K562 (cell line): ENCODE data around the gene AAMDC.

Experiments
- ADNP ChIP-seq: fragments of 200-800 bp; sonication (Bioruptor generic); IDR thresholded peaks from 2 replicates; pipeline ENCODE4 v1.6.1; 2016; ENCODE audit warnings: missing genetic modification characterization, missing compliant biosample characterization
- CEBPB ChIP-seq: fragments of 450-650 bp; IDR thresholded peaks from 2 replicates; pipeline ENCODE4 v1.6.1; 2016; ENCODE audit warnings: missing genetic modification characterization, missing compliant biosample characterization
- FOXP1 ChIP-seq: sonication (generic); formaldehyde crosslinking; IDR thresholded peaks from 2 replicates; pipeline ENCODE4 v1.8.0; 2022; ENCODE audit warnings: mild to moderate bottlenecking, missing genetic modification reagents
- HDAC2 ChIP-seq: fragments of 450-650 bp; IDR thresholded peaks from 2 replicates; pipeline ENCODE4 v1.6.1; 2016; ENCODE audit warnings: mild to moderate bottlenecking
- IRF9 ChIP-seq: fragments of 450-650 bp; IDR thresholded peaks from 2 replicates; pipeline ENCODE4 v1.6.1; 2016; ENCODE audit warnings: missing biosample characterization, missing genetic modification characterization
- MXD1 ChIP-seq: fragments of 250-450 bp; sonication (Bioruptor Pico); IDR thresholded peaks from 2 replicates; pipeline ENCODE4 v1.8.0; 2021; ENCODE audit warnings: borderline replicate concordance, mild to moderate bottlenecking, moderate library complexity; ENCODE audit not compliant: poor library complexity, severe bottlenecking
- NFIX ChIP-seq: fragments of 250-450 bp; sonication (Bioruptor Pico); IDR thresholded peaks from 2 replicates; pipeline ENCODE4 v1.4.0; 2020; ENCODE audit warnings: low read depth, mild to moderate bottlenecking, moderate library complexity
- POLR2AphosphoS5 ChIP-seq: IDR thresholded peaks from 2 replicates; pipeline ENCODE4 v1.6.1; 2011; ENCODE audit warnings: mild to moderate bottlenecking, low read depth, low read length, moderate library complexity; ENCODE audit not compliant: control insufficient read depth, insufficient read depth
- RFX7 ChIP-seq: fragments of 250-450 bp; sonication (Bioruptor Pico); IDR thresholded peaks from 2 replicates; pipeline ENCODE4 v1.5.1; 2021; ENCODE audit warnings: mild to moderate bottlenecking
- SMC3 ChIP-seq: conservative IDR thresholded peaks from 2 replicates; pipeline ENCODE4 v1.6.1; 2011; ENCODE audit warnings: low read depth, low read length, improper control_type of control experiment; ENCODE audit not compliant: insufficient read depth
- SP2 ChIP-seq: IDR thresholded peaks from 2 replicates; pipeline ENCODE4 v1.6.1; 2011; ENCODE audit warnings: mild to moderate bottlenecking, low read depth, low read length, moderate library complexity; ENCODE audit not compliant: poor library complexity, severe bottlenecking; ENCODE audit errors: extremely low read depth
- TF ChIP-seq, protein P1 (sequence below), 3 experiments: IDR thresholded peaks in 2 of 3; conservative IDR thresholded peaks in 1 of 3; 2 replicates each; pipeline ENCODE4 v1.5.1; 2011 to 2012; ENCODE audit warnings: low read length in 3 of 3, mild to moderate bottlenecking in 3 of 3, control low read depth in 2 of 3, improper control_type of control experiment in 1 of 3, inconsistent platforms in 1 of 3, low read depth in 1 of 3, mixed read lengths in 1 of 3, moderate library complexity in 1 of 3; ENCODE audit not compliant: insufficient read depth in 2 of 3

DNA sequence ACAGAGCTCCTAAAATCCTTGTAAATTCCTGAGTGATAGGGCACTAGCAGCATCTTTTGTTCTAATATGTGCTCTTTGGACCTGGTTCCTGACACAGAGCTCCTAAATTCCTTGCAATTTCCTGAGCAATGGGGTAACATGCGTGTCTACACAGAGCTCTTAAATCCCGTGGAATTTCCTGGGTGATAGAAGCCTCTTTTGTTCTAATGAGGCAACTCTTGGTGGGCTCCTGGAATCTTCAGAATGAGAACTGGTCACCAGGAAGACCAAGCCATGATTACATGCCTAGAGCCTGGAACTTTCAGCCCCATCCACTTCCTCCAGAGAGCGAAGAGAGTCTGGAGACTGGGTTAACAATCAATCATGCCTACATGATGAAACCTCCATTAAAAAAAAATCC, 19.5 kb upstream of the AAMDC start:
- no peak for TF ChIP-seq SMC3
- no peak for TF ChIP-seq POLR2AphosphoS5
- no peak for TF ChIP-seq HDAC2
- TF ChIP-seq SP2 = no peak
- no peak for TF ChIP-seq RFX7 (CRISPR knock-in tag)
- no peak for TF ChIP-seq IRF9 (tag)
- TF ChIP-seq, protein P1, sequence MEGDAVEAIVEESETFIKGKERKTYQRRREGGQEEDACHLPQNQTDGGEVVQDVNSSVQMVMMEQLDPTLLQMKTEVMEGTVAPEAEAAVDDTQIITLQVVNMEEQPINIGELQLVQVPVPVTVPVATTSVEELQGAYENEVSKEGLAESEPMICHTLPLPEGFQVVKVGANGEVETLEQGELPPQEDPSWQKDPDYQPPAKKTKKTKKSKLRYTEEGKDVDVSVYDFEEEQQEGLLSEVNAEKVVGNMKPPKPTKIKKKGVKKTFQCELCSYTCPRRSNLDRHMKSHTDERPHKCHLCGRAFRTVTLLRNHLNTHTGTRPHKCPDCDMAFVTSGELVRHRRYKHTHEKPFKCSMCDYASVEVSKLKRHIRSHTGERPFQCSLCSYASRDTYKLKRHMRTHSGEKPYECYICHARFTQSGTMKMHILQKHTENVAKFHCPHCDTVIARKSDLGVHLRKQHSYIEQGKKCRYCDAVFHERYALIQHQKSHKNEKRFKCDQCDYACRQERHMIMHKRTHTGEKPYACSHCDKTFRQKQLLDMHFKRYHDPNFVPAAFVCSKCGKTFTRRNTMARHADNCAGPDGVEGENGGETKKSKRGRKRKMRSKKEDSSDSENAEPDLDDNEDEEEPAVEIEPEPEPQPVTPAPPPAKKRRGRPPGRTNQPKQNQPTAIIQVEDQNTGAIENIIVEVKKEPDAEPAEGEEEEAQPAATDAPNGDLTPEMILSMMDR (IDR thresholded peaks at IDR 0.05 in 2 of 3, conservative IDR thresholded peaks at IDR 0.05 in 1 of 3; ENCODE audit: insufficient read depth in 2 of 3, low read depth in 1 of 3, low read length in 3 of 3) = no peak
- TF ChIP-seq FOXP1 (CRISPR knock-in tag) = no peak
- no peak for TF ChIP-seq ADNP
- TF ChIP-seq CEBPB = no peak
- no peak for TF ChIP-seq MXD1 (CRISPR knock-in tag)
- no peak for TF ChIP-seq NFIX (CRISPR knock-in tag)
